Jurkat, Clone E6-1 (cell line): ENCODE measurements around the gene GTF3C5.
A peak's percentile ranks its signal among the peaks of the same experiment; 100 is the strongest.
"Not testable (repeated sequence)": the region's sequence is repeated elsewhere in the genome, so short reads cannot be mapped to it uniquely, and the experiment has no call there.

ENCODE experiments used
- DNase-seq: peaks from one replicate; pipeline ENCODE4 v3.0.0-alpha.2; 2011; ENCODE audit warnings: low read depth, low spot score
- H3K4me3 ChIP-seq: 2 replicates; pipeline ENCODE4 v1.5.1; 2011; ENCODE audit warnings: mild to moderate bottlenecking, low read length, control low read depth, moderate library complexity

Gene GTF3C5

GRCh38 chr9:133023117-133023890, 7.5 kb upstream of the GTF3C5 start:
- H3K4me3 ChIP-seq: no peak overlapping the region

GRCh38 chr9:133026426-133026825, 4.4 kb upstream of the GTF3C5 start:
- DNase-seq: no peak
- no peak overlapping the region for H3K4me3 ChIP-seq

More at GRCh38 chr9:133023117-133023890, 7.5 kb upstream of the GTF3C5 start:
- peak; percentile 60 for DNase-seq

GRCh38 chr9:133027134-133027533, 3.7 kb upstream of the GTF3C5 start:
- no peak for DNase-seq
- H3K4me3 ChIP-seq: no peak overlapping the region

DNA sequence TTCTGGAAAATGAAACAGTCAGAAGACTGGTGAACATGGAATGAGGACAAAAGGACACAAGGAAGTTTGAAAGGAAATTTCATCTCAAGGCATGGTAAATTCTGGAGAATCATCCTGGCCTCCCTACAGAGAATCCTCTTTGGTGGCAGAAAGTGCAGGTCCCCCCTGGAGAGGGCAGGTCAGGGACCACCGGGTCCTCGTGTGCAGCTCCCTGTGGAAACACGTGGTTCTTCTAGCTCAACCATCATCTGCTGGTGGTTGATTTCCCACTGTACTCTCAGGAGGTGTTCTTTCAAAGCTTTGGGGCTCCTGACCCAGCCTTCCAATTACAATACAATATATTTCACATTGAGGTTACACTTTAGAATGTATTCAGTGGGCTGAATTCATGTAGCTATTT, 2.6 kb upstream of the GTF3C5 start:
- DNase-seq: no peak
- no peak overlapping the region for H3K4me3 ChIP-seq

DNA sequence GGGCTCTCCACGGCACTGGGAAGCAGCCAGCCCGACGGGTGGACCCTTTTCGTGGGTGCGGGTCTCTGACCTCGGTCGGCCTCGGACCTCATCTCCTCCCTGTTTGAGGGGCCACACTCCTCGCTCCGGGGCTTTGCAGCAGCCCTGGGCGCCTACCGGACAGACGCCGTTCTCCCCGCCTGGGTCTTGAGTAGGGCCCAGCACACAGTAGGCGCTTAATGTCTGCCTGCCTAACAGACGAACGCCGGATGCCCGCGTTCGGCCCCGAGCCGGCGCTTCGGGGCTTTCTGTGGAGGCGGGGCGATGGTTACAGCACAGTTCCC, 842 bp upstream of the GTF3C5 start:
- peak overlapping the region; percentile 99 for H3K4me3 ChIP-seq
- no peak for DNase-seq

- peak overlapping the region; percentile 99 for H3K4me3 ChIP-seq
- DNase-seq: no peak
These were observed 279 bp downstream of the GTF3C5 start for GRCh38 chr9:133031130-133031422.

GRCh38 chr9:133031496-133031911, 707 bp downstream of the GTF3C5 start:
- DNase-seq: no peak
- peak overlapping the region; percentile 99 for H3K4me3 ChIP-seq

- H3K4me3 ChIP-seq: peak overlapping the region; percentile 99
- no peak for DNase-seq
These were observed 1.4 kb downstream of the GTF3C5 start for GRCh38 chr9:133032171-133032570.

DNA sequence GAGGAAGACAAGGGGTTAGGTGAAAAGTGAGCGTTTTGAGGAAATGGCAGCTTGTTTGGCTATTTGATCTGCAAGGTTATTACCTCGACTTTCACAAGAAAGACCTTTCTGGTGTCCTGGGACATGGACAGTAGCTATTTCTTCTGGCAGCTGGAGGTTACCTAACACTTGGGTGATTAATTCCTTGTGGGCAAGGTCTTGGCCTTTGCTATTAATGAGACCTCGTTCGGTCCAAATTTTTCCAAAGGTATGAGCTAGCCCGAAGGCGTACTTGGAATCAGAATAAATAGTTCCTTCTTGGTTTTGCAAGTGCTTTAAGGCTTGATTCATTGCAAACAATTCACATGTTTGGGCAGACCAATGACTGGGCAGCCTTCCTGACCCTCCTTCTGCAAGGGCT, 4.9 kb downstream of the GTF3C5 start:
- no peak for DNase-seq
- H3K4me3 ChIP-seq: no peak overlapping the region

DNA sequence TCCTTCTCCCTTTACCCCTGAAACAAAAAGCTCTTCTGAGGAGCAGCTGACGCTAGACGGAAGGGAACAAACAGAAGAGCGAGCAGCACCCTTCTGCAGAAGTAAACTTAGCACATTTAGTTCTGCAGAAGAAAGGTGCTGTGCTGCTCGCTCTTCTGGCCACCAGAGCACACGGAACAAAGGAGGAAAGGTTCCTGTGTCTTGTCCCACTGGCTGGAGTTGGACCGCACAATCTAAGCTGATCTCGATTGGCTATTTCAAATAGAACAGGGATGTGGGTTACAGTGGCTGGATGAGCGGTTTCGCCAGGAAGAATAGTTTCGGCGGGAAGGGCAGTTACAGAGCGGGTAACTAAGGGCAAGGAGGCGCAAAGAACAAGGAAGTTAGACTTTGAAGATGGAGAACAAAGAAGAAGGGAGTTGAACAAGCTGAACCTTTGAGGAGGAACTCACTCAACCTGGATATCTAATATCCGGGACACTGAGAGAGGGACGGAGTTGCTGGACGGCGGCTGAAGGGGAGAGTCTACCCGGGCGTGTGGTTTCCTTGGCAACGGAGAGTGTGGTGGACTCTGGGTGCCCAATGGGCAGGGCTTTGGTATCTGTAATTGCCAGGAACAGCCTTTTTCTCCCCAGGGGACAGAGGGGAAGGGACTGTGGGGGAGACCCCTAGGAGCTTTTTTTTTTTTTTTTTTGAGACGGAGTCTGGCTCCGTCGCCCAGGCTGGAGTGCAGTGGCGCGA, 7.1 kb downstream of the GTF3C5 start:
- H3K4me3 ChIP-seq: no peak overlapping the region

DNA sequence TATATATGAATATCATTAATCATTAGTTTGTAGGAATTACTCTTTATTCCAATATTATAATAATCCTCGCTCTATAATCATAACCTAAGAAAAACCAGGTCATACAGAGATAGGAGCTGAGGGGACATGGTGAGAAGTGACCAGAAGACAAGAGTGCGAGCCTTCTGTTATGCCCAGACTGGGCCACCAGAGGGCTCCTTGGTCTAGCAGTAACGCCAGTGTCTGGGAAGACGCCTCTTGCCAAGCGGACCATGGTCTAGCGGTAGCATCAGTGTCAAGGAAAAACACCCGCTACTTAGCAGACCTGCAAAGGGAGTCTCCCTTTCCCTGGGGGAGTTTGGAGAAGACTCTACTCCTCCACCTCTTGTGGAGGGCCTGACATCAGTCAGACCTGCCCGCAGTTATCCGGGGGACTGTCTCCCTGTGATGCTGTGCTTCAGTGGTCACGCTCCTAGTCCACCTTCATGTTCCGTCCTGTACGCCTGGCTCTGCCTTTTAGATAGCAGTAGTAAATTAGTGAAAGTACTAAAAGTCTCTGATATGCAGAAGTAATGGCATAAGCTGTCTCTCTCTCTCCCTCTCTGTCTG, 10.2 kb downstream of the GTF3C5 start:
- not testable (repeated sequence) for DNase-seq, H3K4me3 ChIP-seq

More for the DNA sequence above, 7.1 kb downstream of the GTF3C5 start:
- DNase-seq: no peak

DNA sequence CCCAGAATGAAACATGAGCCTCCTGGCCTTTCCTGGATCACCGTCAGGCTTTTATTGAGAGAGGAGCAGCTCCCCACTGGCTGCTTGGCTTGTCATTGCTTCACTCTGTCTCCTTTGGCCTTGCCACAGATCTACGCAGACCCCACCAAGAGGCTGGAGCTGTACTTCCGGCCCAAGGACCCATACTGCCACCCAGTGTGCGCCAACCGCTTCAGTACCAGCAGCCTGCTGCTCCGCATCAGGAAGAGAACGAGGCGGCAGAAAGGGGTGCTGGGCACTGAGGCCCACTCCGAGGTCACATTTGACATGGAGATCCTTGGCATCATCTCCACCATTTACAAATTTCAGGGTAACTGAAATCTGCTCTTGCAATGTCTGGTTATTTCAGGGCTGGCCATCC, 11.2 kb downstream of the GTF3C5 start:
- no peak overlapping the region for H3K4me3 ChIP-seq
- no peak for DNase-seq

DNA sequence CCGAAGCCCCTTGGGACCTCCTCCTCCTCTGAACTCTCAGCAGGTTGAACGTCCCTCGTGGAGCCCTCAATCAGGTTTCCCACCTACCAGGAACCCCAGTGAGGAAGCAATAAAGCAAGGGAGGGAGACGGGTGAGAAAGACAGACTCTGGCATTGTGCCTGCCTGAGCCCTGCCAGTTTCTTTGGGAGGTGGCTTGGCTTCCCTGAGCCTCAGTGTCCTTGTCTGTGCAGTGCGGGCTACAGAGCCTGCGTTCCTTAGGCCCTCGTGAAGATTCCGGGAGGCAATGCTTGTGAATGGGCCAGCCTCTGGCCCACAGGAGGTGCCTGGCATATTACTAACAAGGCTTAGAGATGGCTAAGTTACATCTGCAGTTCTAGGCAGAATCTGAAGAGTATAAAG, 11.9 kb downstream of the GTF3C5 start:
- DNase-seq: no peak
- H3K4me3 ChIP-seq: no peak overlapping the region

- DNase-seq: no peak
- H3K4me3 ChIP-seq: no peak overlapping the region
These were observed 12.7 kb downstream of the GTF3C5 start for GRCh38 chr9:133043449-133044035.

GRCh38 chr9:133044125-133044524, 13.3 kb downstream of the GTF3C5 start:
- no peak overlapping the region for H3K4me3 ChIP-seq
- DNase-seq: no peak

DNA sequence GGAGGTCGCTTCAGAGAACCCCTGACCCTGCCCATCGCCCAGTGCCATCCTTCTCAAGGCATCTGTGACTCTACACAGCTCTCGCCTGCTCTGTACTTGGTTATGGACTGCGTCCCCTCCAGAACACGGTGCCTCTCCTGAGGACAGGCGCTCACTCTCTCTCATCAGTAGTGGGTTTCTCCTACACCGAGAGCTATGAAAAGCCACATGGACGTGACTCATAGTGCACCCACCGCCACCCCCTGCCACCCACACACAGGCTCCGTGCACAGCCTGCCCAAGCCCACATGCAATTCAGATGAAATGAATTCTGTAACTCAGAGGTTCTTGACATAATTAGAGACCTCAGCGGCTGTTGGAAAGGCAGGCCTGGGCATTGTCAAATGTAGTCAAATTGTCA, 13.9 kb downstream of the GTF3C5 start:
- H3K4me3 ChIP-seq: no peak overlapping the region
- no peak for DNase-seq

GRCh38 chr9:133045132-133045531, 14.3 kb downstream of the GTF3C5 start:
- H3K4me3 ChIP-seq: no peak overlapping the region
- no peak for DNase-seq

GRCh38 chr9:133046196-133046899, 15.6 kb downstream of the GTF3C5 start:
- no peak for DNase-seq
- no peak overlapping the region for H3K4me3 ChIP-seq

DNA sequence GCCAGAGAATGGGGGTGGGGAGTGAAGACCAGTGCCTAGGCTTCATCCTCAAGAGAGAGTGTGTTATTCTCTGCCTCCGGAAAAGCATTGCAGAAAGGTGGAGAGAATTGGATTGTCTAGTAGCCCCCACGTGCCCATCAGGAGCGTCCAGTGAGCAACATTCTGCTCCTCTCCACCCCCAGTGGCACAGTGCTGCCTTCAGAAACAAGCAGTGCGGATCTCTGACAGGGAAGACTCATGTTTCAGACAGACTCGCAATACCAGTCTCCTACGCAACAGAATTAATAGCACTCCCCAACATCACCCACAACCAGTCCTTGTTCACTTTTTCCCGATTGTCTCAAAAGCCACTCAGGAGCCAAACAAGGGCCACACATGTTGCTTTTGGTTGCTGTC, 16.1 kb downstream of the GTF3C5 start:
- no peak for DNase-seq
- no peak overlapping the region for H3K4me3 ChIP-seq

DNA sequence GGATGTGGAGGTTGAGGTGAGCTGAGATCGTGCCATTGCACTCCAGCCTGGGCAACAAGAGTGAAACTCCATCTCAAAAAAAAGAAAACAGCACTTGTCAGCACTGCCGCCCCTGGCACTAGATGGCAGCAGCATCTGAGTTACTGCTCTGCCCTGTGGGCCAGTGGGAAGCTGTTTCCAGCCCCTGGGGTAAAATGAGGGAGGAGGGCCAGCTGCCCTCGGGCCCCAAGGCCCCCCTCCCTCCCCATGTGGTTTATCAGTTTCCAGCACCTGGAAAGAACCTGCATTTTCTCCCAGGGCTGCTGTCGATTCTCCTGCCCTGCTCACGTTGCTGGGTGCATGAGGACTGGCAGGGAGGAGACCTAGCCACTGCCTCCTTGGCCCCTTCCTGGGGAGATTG, 17.8 kb downstream of the GTF3C5 start:
- DNase-seq: no peak
- no peak overlapping the region for H3K4me3 ChIP-seq
